ENCODE results near the gene AMDHD2.

Gene AMDHD2

DNA sequence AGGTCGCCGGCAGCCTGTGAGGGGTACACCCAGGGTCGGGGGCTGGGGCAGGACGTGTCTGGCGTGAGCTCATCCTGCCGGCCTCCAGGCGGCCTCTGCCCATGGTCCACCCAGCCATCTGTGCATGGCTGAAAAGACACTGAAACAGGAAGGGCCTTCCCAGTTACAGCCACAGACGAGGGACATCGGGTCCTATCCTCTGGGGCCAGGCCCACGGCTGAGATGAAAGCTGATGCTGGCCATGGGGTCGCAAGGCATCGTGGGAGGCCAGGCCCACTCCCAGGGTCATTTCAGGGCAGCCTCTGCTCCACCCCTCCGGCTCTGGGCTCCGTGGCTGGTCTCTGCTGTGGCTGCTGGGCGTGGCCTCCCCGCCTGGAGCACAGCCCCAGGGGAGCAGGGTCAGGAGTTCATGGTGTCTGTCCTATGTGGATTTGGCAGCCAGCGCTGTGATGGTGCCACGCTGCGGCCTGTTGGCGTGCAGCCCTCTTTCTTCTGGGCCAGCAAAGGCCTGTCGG lies 23.0 kb upstream of the AMDHD2 start:
- in situ Hi-C loops (cut with MboI; ENCODE audit: low sequenced_read_pairs): loop anchor here (25.0 kb wide), 1 partner anchor 485 kb away; the partner anchor contains the start of genes NPW and ZNF598

- in situ Hi-C loops (cut with MboI; ENCODE audit: low sequenced_read_pairs): loop anchor here (25.0 kb wide), 1 partner anchor 486 kb away; the partner anchor contains the start of genes NPW and ZNF598
Measured at GRCh38 chr16:2497695-2498484, 22.3 kb upstream of the AMDHD2 start.

- in situ Hi-C loops (cut with MboI; ENCODE audit: low sequenced_read_pairs): loop anchor here (25.0 kb wide), 1 partner anchor 486 kb away; the partner anchor contains the start of genes NPW and ZNF598
Measured at GRCh38 chr16:2498531-2499253, 21.5 kb upstream of the AMDHD2 start.

- in situ Hi-C loops (cut with MboI; ENCODE audit: low sequenced_read_pairs): loop anchor here (25.0 kb wide), 1 partner anchor 487 kb away; the partner anchor contains the start of genes NPW and ZNF598
Measured at GRCh38 chr16:2499454-2499853, 20.7 kb upstream of the AMDHD2 start.

DNA sequence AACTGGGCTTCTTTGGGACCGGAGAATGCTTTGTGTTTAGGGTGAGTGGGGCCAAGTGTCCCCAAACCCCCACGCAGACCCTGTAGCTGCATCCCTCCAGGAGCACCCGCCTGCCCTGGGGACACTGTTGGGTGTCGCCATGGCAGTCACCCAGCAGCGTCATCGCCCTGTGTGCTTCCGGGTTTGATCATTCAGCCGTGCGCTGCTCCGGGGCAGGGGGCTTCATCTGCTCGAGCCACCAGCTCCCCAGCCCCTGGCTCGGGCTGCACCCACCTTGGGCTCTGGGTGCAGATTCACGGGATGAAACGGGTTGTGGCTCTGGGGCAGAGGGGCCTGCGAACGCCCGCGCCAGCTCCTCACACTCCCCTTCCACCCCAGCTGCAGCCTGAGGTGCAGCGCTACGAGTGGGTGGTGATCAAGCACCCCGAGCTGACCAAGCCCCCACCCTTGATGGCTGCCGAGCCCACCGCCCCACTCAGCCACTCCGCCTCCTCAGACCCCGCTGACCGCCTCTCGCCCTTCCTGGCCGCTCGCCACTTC lies 20.2 kb upstream of the AMDHD2 start:
- in situ Hi-C loops (cut with MboI; ENCODE audit: low sequenced_read_pairs): loop anchor here (25.0 kb wide), 1 partner anchor 488 kb away; the partner anchor contains the start of genes NPW and ZNF598

DNA sequence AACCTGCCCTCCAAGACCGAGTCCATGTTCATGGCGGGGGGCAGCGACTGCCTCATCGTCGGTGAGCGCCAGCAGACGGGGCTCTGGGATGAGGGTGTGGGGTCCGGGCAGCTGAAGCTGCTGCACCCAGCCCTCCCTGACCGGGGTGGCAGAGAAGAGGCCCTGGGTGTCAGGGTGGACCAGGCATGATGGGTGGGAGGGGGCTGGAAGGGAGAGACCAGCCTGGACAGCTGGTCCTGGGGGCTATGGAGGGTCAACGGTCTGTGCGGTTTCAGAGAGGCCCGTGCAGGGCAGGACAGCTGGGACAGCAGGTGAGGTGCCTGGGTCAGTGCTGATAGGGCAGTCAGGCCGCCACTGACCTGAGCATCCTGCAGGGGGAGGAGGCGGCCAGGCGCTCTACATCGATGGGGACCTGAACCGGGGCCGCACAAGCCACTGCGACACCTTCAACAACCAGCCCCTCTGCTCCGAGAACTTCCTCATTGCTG lies 19.7 kb upstream of the AMDHD2 start:
- in situ Hi-C loops (cut with MboI; ENCODE audit: low sequenced_read_pairs): no loop called here

GRCh38 chr16:2500918-2501750 lies 19.0 kb upstream of the AMDHD2 start:
- in situ Hi-C loops (cut with MboI; ENCODE audit: low sequenced_read_pairs): no loop called here

DNA sequence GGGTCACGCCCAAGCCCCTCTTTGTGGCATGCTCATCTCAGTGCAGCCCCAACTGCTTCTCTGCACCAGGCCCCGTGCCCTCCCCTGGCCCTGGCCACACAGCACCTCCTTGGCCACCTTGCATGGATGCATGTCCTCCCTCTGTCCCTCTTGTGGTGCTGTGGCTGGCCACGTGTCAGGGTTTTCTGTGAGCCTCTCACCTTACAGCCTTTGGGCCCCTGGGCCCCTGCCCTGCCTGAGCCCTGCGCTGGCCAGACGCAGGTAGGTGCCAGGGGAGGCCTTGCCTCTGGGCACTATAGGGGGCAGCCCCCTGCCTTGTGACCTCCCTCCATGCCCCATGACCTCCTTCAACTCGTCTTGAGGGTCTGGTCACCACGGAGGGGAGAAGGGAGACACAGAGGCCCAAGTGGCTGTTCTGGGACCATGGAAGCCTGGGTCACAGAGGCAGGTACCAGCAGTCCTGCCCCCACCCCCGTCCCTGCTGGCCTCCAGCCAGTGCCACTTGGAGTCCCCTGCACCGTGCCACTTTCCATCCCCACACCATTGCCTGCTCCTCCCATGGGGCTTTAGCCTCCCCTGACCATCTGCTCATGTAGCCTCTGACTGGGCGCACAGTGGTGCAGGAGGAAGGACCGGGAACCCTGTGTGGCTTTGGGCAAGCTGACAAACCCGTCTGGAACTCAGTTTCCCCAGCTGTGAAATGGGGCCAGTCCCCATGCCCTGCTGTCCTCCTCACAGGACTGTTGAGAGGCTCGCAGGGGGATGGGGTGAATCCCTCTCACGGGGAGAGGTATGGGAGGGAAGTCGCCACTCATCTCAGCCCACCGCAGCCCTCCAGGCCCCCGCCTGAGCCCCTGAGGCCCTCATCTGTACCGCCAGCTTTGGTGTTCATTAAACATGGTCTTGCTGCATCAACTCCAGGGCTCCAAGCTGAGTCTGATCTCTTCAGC lies 17.9 kb upstream of the AMDHD2 start:
- in situ Hi-C loops (cut with MboI; ENCODE audit: low sequenced_read_pairs): no loop called here

DNA sequence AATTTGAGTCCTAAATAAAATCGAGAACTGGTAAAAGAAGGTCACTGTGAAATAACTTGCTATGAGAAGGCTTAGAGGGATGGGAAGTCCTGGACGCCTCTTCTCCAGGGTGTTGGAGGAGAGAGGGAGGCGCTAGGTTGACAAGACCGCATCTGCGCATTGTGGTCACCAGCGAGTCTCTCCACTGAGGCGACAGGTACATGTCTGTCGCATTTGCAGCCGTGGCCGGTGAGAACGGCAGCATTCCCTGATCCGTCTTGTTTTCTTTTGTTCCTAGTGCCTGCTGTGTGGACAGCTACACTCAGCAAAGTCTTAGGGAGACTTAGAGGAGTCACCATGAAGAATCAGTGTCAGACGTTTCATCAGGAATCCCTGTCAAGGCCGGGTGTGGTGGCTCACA lies 14.5 kb upstream of the AMDHD2 start:
- in situ Hi-C loops (cut with MboI; ENCODE audit: low sequenced_read_pairs): no loop called here

DNA sequence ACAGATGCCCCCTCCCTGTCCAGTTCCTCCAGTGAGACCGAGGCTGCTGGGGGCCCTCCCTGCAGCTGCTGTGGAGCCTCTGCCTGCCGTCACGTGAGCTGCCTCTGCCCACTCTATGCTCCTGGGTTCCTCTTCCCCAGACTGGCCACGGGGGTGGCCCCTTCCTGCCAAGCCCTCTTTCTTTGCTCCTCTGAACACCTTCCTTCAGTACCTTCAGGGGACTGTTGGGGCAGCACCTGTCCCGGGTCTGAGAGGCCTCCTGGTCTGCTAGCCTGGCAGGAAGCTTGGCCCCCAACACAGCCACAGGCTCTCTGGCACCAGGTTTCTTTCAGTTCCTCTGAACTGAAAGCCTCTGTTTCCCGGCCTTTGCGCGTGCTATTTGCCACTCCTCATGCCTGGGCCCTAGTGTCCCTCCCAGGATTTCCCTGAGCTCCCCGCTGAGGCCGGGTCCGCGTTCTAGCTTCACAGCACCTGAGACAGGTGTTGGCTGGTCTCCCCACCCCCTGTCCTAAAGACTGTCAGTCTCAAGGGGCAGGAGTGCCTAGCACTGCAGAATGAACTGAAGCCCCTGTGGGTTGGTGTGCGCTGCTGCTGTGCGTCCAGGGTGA lies 13.0 kb upstream of the AMDHD2 start:
- in situ Hi-C loops (cut with MboI; ENCODE audit: low sequenced_read_pairs): no loop called here

GRCh38 chr16:2507665-2508064 lies 12.5 kb upstream of the AMDHD2 start:
- in situ Hi-C loops (cut with MboI; ENCODE audit: low sequenced_read_pairs): no loop called here

DNA sequence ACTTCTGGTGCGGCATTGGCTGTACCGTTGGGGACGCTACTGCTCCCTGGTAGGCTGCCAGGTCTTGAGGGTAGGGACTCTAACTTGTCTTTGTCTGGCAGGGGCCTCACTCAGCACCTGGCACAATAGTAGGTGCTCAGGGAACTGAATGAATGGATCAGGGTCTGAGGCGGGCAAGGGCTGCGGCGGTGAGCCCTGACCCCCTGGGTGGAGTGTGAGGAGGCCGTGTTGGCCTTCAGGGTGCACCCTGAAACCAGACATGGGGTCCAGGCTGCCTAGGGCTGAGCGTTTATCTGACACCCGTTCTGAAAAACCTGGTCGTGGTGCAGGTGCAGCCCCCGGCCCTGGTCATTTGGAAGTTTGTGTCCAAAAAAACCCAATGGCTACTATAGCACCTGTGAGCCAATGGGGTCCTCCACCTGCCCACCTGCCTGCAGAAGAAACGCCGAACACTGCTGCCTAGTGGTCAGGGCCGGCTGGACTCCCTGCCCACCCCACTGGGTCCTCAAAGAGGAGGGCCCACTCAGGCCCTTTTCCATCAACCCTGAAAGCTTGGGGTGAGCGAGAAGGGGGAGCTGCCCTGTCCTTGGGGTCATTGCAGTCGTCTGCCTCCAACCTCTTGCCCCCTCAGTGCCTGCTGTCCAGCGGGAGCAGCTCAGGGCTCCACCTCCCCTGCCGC lies 11.3 kb upstream of the AMDHD2 start:
- in situ Hi-C loops (cut with MboI; ENCODE audit: low sequenced_read_pairs): no loop called here

DNA sequence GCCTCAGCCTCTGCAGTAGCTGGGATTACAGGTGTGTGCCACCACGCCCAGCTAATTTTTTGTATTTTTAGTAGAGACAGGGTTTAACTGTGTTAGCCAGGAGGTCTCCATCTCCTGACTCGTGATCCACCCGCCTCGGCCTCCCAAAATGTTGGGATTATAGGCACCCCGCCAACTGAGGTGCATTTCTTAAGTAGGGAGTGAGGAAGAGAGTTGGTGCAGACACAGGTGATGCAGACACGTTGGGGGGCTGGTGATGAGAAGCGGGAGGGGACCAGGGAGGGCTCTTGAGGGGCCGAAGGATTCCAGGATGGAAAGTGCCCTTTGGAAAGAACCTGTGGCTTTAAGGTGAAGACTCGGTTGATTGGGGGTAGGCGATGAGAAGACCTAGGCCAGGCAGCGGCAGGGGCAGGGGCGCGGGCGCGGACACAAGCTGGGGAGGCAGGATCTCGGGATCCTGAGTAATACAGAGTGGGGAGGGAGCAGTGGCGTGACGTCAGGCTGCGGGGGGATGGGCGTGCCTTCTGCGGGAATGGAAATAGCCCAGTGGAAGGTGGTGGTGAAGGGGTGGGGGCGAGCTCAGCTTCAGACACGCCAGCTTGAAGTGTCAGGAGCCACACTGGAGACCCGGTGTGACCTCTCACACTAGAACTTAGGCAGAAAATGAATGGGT lies 8.9 kb upstream of the AMDHD2 start:
- in situ Hi-C loops (cut with MboI; ENCODE audit: low sequenced_read_pairs): no loop called here

DNA sequence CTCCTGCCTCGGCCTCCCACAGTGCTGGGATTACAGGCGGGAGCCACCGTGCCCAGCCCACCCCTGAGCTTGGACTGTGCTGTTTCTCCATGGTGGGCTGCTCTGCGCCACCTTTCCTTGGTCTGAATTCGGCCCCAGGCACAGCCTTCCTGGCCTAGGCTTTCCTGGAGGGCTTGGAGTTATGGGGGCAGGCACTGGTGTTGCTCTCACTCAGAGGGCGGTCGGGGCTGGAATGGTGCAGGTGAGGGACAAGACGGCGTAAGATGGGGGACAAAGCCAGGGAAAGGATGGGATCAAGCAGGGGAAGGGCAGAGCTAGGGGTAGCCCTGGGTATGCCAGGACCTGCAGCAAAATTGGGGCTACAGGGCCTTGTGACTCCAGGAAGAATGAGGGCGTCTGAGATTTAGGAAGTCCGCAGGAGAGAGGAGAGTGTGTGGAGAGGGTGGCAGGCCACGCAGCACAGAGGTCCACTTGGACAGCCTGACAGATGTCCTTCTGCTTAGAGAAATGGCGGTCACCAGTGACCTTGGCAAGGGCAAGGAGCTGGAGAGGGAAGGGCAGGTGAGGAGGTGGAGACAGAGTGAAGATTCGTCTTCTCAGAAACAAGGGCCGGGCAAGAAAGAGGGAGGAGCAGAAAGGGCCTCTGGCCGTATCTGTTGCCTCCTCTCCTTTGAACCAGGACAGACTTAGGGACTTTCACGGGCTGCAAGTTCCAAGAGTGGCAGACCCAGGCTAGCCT lies 8.0 kb upstream of the AMDHD2 start:
- in situ Hi-C loops (cut with MboI; ENCODE audit: low sequenced_read_pairs): no loop called here

- in situ Hi-C loops (cut with MboI; ENCODE audit: low sequenced_read_pairs): no loop called here
Measured at GRCh38 chr16:2512735-2513404, 7.3 kb upstream of the AMDHD2 start.

Measured in HL-60/S4 treated with retinoic acid at 250 ng/mL for 4 days and 3 days (cell line).